ENCODE measurements around the gene AARS2. TPM values are rescaled to one million over a fixed set of nuclear protein-coding genes. Genes with fewer than 3 reads are reported as not detected.

AARS2 gene
- total and polyA plus RNA-seq, 2 of the 8 experiments (the other 6 are each of a cell fraction or from before 2014, with no cell fraction given) = 8.6 to 20.4 TPM

- ChIA-PET POLR2A (ENCODE audit: partially characterized antibody) (interaction anchor here (0.9 to 8.4 kb wide), 5 partner anchors 18 to 87 kb away, joined by 3 to 41 read pairs (median 5); partner anchors contain the start of genes AARS2 and SLC35B2), CTCF (ENCODE audit: partially characterized antibody) (interaction anchor here (0.8 to 10.2 kb wide), 9 partner anchors 12 to 174 kb away, joined by 3 to 108 read pairs (median 6); partner anchors contain the start of gene CAPN11)
- H3K9ac ChIP-seq (replicated peaks in 1 of 4; ENCODE audit: extremely low read depth in 1 of 4, low read depth in 3 of 4, low read length in 3 of 4) = no peak overlapping the region
- TF ChIP-seq CHD2 (IDR thresholded peaks at IDR 0.05; ENCODE audit: low read length) = no peak
- no peak for TF ChIP-seq SIX5 (IDR thresholded peaks at IDR 0.05; ENCODE audit: low read depth, low read length)
- TF ChIP-seq CBX5 (IDR thresholded peaks at IDR 0.05; ENCODE audit: low read depth, low read length) = no peak
- no peak for TF ChIP-seq POLR2AphosphoS5 (IDR thresholded peaks at IDR 0.05; ENCODE audit: low read depth, low read length)
- no peak for TF ChIP-seq KDM5A (IDR thresholded peaks at IDR 0.05; ENCODE audit: low read length)
- TF ChIP-seq, protein P1, sequence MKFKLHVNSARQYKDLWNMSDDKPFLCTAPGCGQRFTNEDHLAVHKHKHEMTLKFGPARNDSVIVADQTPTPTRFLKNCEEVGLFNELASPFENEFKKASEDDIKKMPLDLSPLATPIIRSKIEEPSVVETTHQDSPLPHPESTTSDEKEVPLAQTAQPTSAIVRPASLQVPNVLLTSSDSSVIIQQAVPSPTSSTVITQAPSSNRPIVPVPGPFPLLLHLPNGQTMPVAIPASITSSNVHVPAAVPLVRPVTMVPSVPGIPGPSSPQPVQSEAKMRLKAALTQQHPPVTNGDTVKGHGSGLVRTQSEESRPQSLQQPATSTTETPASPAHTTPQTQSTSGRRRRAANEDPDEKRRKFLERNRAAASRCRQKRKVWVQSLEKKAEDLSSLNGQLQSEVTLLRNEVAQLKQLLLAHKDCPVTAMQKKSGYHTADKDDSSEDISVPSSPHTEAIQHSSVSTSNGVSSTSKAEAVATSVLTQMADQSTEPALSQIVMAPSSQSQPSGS (IDR thresholded peaks at IDR 0.05; ENCODE audit: low read length) = no peak
- TF ChIP-seq YY1 (IDR thresholded peaks at IDR 0.05; ENCODE audit: low read depth, low read length) = no peak
- TF ChIP-seq, protein P2, sequence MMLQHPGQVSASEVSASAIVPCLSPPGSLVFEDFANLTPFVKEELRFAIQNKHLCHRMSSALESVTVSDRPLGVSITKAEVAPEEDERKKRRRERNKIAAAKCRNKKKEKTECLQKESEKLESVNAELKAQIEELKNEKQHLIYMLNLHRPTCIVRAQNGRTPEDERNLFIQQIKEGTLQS (IDR thresholded peaks at IDR 0.05; ENCODE audit: insufficient read depth, low read depth, low read length) = no peak
- TF ChIP-seq, protein P3, sequence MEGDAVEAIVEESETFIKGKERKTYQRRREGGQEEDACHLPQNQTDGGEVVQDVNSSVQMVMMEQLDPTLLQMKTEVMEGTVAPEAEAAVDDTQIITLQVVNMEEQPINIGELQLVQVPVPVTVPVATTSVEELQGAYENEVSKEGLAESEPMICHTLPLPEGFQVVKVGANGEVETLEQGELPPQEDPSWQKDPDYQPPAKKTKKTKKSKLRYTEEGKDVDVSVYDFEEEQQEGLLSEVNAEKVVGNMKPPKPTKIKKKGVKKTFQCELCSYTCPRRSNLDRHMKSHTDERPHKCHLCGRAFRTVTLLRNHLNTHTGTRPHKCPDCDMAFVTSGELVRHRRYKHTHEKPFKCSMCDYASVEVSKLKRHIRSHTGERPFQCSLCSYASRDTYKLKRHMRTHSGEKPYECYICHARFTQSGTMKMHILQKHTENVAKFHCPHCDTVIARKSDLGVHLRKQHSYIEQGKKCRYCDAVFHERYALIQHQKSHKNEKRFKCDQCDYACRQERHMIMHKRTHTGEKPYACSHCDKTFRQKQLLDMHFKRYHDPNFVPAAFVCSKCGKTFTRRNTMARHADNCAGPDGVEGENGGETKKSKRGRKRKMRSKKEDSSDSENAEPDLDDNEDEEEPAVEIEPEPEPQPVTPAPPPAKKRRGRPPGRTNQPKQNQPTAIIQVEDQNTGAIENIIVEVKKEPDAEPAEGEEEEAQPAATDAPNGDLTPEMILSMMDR (IDR thresholded peaks at IDR 0.05; ENCODE audit: control extremely low read depth in 1 of 3, insufficient read depth in 1 of 3, low read depth in 1 of 3, low read length in 3 of 3) = no peak
Measured at GRCh38 chr6:44332585-44332984, 19.4 kb upstream of the AARS2 start.

More at GRCh38 chr6:44332585-44332984, 19.4 kb upstream of the AARS2 start:
- Histone ChIP-seq H4K20me1 (replicated peaks in 1 of 2; ENCODE audit: control insufficient read depth in 1 of 2, insufficient read depth in 2 of 2, low read length in 2 of 2) (no peaks in the 10 kb centered on the region), H3K18ac (ENCODE audit: extremely low read depth, low read length) (no peak overlapping the region), H3K23ac (ENCODE audit: insufficient read length) (no peak overlapping the region), H3K9me3 (ENCODE audit: insufficient read depth in 2 of 2, low read depth in 1 of 2, low read length in 1 of 2) (no peaks in the 10 kb centered on the region), H3K4me1 (replicated peaks in 1 of 4; ENCODE audit: control insufficient read depth in 3 of 4, insufficient read depth in 4 of 4, low read length in 3 of 4) (peaks cover 1 to 9% (median 7%) of the 10 kb centered on the region in 4 experiments; a peak in 5 of 7 replicates), H3K36me3 (ENCODE audit: control insufficient read depth in 2 of 4, insufficient read depth in 4 of 4, low read length in 3 of 4) (no peaks in the 10 kb centered on the region), H3K4ac (replicated peaks; ENCODE audit: insufficient read length, low read depth, low read length) (no peak overlapping the region), H3K4me3 (ENCODE audit: extremely low read depth in 1 of 4, insufficient read depth in 2 of 4, low read depth in 3 of 4, low read length in 4 of 4) (no peak overlapping the region), H3K79me1 (ENCODE audit: low read depth, low read length) (no peaks in the 10 kb centered on the region), H2BK120ac (replicated peaks; ENCODE audit: low read depth, low read length) (no peak overlapping the region), H4K5ac (ENCODE audit: insufficient read length, low read depth, low read length) (no peak overlapping the region), H2BK5ac (ENCODE audit: low read depth, low read length) (no peak overlapping the region), H4K91ac (replicated peaks; ENCODE audit: insufficient read length, low read length) (no peak overlapping the region), H3K14ac (ENCODE audit: insufficient read length) (no peak overlapping the region), H2AFZ (ENCODE audit: low read length) (no peak overlapping the region), H3K27me3 (replicated peaks in 1 of 4; ENCODE audit: control insufficient read depth in 3 of 4, extremely low read depth in 1 of 4, insufficient read depth in 3 of 4, low read length in 3 of 4) (no peaks in the 10 kb centered on the region; a peak in 1 of 7 replicates), H2AK5ac (ENCODE audit: low read depth, low read length) (no peak overlapping the region), H3K79me2 (ENCODE audit: control insufficient read depth in 1 of 2, insufficient read depth in 2 of 2, low read length in 2 of 2) (no peaks in the 10 kb centered on the region), H3K23me2 (ENCODE audit: low read depth, low read length) (no peaks in the 10 kb centered on the region), H3K56ac (replicated peaks; ENCODE audit: insufficient read length, low read depth, low read length) (no peak overlapping the region), H3K27ac (ENCODE audit: low read depth, low read length) (no peak overlapping the region), H2BK12ac (ENCODE audit: low read depth, low read length) (no peak overlapping the region), H2BK20ac (ENCODE audit: low read length) (no peak overlapping the region), H4K8ac (ENCODE audit: extremely low read depth, insufficient read depth, low read length) (no peak overlapping the region), H2BK15ac (ENCODE audit: low read length) (no peak overlapping the region), H3K4me2 (ENCODE audit: insufficient read depth in 1 of 2, low read depth in 2 of 2, low read length in 2 of 2) (no peak overlapping the region)
- WGBS, 2 experiments (ENCODE audit: extremely low coverage in 1 of 2, insufficient coverage in 1 of 2, insufficient read length in 1 of 2, insufficient replicate concordance in 2 of 2, low coverage in 1 of 2, low lambda C conversion rate in 2 of 2, missing lambda C conversion rate in 1 of 2) = 75% methylated on average over 7 of the region's 7 CpGs; no CpG with 5 or more reads in 1 of the 2 experiments
- FAIRE-seq (no peak), DNase-seq (ENCODE audit: low read depth in 1 of 2, low spot score in 2 of 2) (no peak)
